NOMO-1 treated with dmso at 0.1 percent for 144 hours (cell line): ENCODE measurements around the gene ADAMTSL5.

Source experiments
- DNase-seq: peaks from one replicate; lab custom pipeline; 2025; ENCODE audit not compliant: unreplicated experiment; lab: John Stamatoyannopoulos, UW

ADAMTSL5 gene

GRCh38 chr19:1467490-1468273 lies 45.1 kb downstream of the ADAMTSL5 start:
- DNase-seq: no peak

GRCh38 chr19:1467215-1467489 lies 45.7 kb downstream of the ADAMTSL5 start:
- DNase-seq: no peak

- DNase-seq: no peak
Measured at GRCh38 chr19:1466461-1467214, 46.2 kb downstream of the ADAMTSL5 start.

GRCh38 chr19:1466018-1466460 lies 46.8 kb downstream of the ADAMTSL5 start:
- no peak for DNase-seq

- DNase-seq: no peak
Measured at GRCh38 chr19:1465191-1466016, 47.4 kb downstream of the ADAMTSL5 start.

- no peak for DNase-seq
Measured at GRCh38 chr19:1461862-1462261, 51.0 kb downstream of the ADAMTSL5 start.

- no peak for DNase-seq
Measured at GRCh38 chr19:1460033-1460995, 52.5 kb downstream of the ADAMTSL5 start.

- DNase-seq: no peak
Measured at GRCh38 chr19:1459479-1459878, 53.3 kb downstream of the ADAMTSL5 start.

- DNase-seq: no peak
Measured at GRCh38 chr19:1457892-1458291, 54.9 kb downstream of the ADAMTSL5 start.

- DNase-seq: no peak
Measured at GRCh38 chr19:1457031-1457739, 55.6 kb downstream of the ADAMTSL5 start.

GRCh38 chr19:1456121-1456900 lies 56.5 kb downstream of the ADAMTSL5 start:
- no peak for DNase-seq

GRCh38 chr19:1455336-1456120 lies 57.3 kb downstream of the ADAMTSL5 start:
- DNase-seq: no peak
